Astrocyte (in vitro differentiated cells and primary cell): ENCODE results near the gene SLC26A2. TPM values are rescaled to one million over a fixed set of nuclear protein-coding genes. Genes with fewer than 3 reads are reported as not detected.

Experiments
- DNase-seq: peaks from one replicate; pipeline ENCODE4 v3.0.0-alpha.2; 2010; ENCODE audit warnings: low read depth
- FAIRE-seq: peaks from 2 replicates; lab custom pipeline; 2011; peaks lifted over from hg19 to GRCh38; lab: Jason Lieb, UNC
- H2AFZ ChIP-seq: 2 replicates; pipeline ENCODE4 v1.6.0; 2012; ENCODE audit warnings: low read depth, low read length, inconsistent platforms
- H3K27ac ChIP-seq: 2 replicates; pipeline ENCODE4 v1.5.1; 2011; ENCODE audit warnings: low read depth, low read length, inconsistent platforms
- H3K27me3 ChIP-seq: 2 replicates; pipeline ENCODE4 v1.6.0; 2011; ENCODE audit warnings: low read length, inconsistent platforms; ENCODE audit not compliant: insufficient read depth
- H3K36me3 ChIP-seq: 2 replicates; pipeline ENCODE4 v1.5.1; 2011; ENCODE audit warnings: low read length, inconsistent platforms; ENCODE audit not compliant: insufficient read depth
- H3K4me1 ChIP-seq: 2 replicates; pipeline ENCODE4 v1.5.1; 2011; ENCODE audit warnings: low read length, inconsistent platforms; ENCODE audit not compliant: insufficient read depth
- H3K4me2 ChIP-seq: 2 replicates; pipeline ENCODE4 v1.6.0; 2012; ENCODE audit warnings: low read length, inconsistent platforms
- H3K4me3 ChIP-seq: 2 replicates; pipeline ENCODE4 v1.5.1; 2011; ENCODE audit warnings: low read depth, mild to moderate bottlenecking, low read length, inconsistent platforms; ENCODE audit not compliant: insufficient read depth
- H3K79me2 ChIP-seq: 2 replicates; pipeline ENCODE4 v1.6.0; 2012; ENCODE audit warnings: mild to moderate bottlenecking, low read length, inconsistent platforms; ENCODE audit not compliant: insufficient read depth
- H3K9ac ChIP-seq: 2 replicates; pipeline ENCODE4 v1.6.0; 2012; ENCODE audit warnings: mild to moderate bottlenecking, low read length, inconsistent platforms
- H3K9me3 ChIP-seq: 2 replicates; pipeline ENCODE4 v1.5.1; 2012; ENCODE audit warnings: low read depth, mild to moderate bottlenecking, low read length, inconsistent platforms; ENCODE audit not compliant: insufficient read depth
- H4K20me1 ChIP-seq: 2 replicates; pipeline ENCODE4 v1.6.0; 2012; ENCODE audit warnings: low read length, inconsistent platforms; ENCODE audit not compliant: insufficient read depth
- H3K27ac Mint-ChIP-seq: one replicate; pipeline ENCODE4 v1.8.0; 2021; ENCODE audit warnings: mild to moderate bottlenecking, mixed read lengths; ENCODE audit not compliant: unreplicated experiment
- H3K27me3 Mint-ChIP-seq: one replicate; pipeline ENCODE4 v1.8.0; 2021; ENCODE audit warnings: low read depth, mixed read lengths; ENCODE audit not compliant: unreplicated experiment
- H3K36me3 Mint-ChIP-seq: one replicate; pipeline ENCODE4 v1.8.0; 2021; ENCODE audit warnings: low read depth, mixed read lengths; ENCODE audit not compliant: unreplicated experiment
- H3K4me1 Mint-ChIP-seq: one replicate; pipeline ENCODE4 v1.8.0; 2021; ENCODE audit warnings: low read depth, mixed read lengths; ENCODE audit not compliant: unreplicated experiment
- H3K4me3 Mint-ChIP-seq: one replicate; pipeline ENCODE4 v1.8.0; 2021; ENCODE audit warnings: mild to moderate bottlenecking, moderate library complexity, mixed read lengths; ENCODE audit not compliant: unreplicated experiment
- H3K9me3 Mint-ChIP-seq: one replicate; pipeline ENCODE4 v1.8.0; 2021; ENCODE audit warnings: mild to moderate bottlenecking, mixed read lengths; ENCODE audit not compliant: unreplicated experiment
- EZH2 ChIP-seq: IDR thresholded peaks from 2 replicates; pipeline ENCODE4 v1.6.1; 2012; ENCODE audit warnings: mild to moderate bottlenecking, low read length, inconsistent platforms; ENCODE audit not compliant: insufficient read depth
- total RNA-seq: library from RNA; stranded (reverse); gene quantifications from 2 replicates; pipeline ENCODE4 v1.2.1, GENCODE V29; 2021
- TF ChIP-seq, protein P1 (sequence below): IDR thresholded peaks from 2 replicates; pipeline ENCODE4 v1.5.1; 2011; ENCODE audit warnings: low read depth, mild to moderate bottlenecking, inconsistent platforms, low read length, moderate library complexity; ENCODE audit not compliant: insufficient read depth

The SLC26A2 gene
- total RNA-seq, 1 donor from 2014 or later: 19.8 TPM

DNA sequence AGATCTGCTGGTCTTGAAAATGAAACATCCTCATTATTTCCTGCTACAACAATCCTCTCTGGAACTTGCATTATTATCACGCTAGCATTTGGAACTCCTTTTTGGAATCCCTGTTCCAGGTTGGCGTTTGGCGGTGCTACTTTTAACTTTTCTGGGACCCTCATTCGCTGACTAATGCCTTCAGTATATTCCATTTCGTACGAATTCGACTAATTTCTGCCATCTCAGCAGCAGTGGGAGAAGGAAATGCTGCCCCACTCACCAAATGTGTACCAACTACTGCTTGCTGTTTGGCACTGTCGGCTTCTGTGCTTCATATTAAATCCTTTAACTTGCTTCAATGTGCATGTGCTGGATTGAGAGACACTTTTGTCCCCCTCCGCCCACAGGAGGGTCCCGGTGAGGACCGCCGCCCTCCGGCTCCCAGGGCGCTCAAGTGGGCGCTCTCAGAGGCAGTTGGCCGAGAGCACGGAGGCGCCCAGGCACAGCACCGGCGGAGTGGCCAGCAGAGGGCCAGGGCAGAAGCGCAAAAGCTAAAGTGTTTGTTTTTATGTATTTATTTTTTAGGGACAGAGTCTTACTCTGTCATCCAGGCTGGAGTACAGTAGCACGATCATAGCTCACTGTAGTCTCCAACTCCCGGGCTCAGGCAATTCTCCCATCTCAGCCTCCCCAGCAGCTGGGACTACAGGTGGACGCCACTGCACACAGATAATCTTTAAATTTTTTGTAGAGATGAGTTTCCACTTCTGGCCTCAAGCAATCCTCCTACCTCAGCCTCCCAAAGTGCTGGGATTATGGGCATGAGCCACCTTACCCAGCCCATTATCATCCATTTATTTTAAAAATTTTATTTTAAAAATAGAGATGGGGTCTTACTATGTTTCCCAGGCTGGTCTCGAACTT lies 27.9 kb upstream of the SLC26A2 start:
- Histone ChIP-seq H3K4me1 (peaks cover 12% of the 10 kb centered on the region), H3K36me3 (no peaks in the 10 kb centered on the region), H2AFZ (no peak overlapping the region), H3K27ac (no peak overlapping the region), H3K27me3 (peaks cover 7% of the 10 kb centered on the region), H3K79me2 (no peaks in the 10 kb centered on the region), H3K4me2 (peak overlapping the region; percentile 45), H3K9ac (no peak overlapping the region), H3K9me3 (no peaks in the 10 kb centered on the region), H3K4me3 (no peak overlapping the region), H4K20me1 (no peaks in the 10 kb centered on the region)
- FAIRE-seq (no peak), DNase-seq (no peak)
- Mint-ChIP-seq H3K4me1 (peaks cover 12% of the 10 kb centered on the region), H3K9me3 (peaks cover 2% of the 10 kb centered on the region), H3K27me3 (peaks cover 9% of the 10 kb centered on the region), H3K36me3 (no peaks in the 10 kb centered on the region), H3K4me3 (no peak overlapping the region), H3K27ac (no peak overlapping the region)
- TF ChIP-seq EZH2: no peak
- TF ChIP-seq, protein P1, sequence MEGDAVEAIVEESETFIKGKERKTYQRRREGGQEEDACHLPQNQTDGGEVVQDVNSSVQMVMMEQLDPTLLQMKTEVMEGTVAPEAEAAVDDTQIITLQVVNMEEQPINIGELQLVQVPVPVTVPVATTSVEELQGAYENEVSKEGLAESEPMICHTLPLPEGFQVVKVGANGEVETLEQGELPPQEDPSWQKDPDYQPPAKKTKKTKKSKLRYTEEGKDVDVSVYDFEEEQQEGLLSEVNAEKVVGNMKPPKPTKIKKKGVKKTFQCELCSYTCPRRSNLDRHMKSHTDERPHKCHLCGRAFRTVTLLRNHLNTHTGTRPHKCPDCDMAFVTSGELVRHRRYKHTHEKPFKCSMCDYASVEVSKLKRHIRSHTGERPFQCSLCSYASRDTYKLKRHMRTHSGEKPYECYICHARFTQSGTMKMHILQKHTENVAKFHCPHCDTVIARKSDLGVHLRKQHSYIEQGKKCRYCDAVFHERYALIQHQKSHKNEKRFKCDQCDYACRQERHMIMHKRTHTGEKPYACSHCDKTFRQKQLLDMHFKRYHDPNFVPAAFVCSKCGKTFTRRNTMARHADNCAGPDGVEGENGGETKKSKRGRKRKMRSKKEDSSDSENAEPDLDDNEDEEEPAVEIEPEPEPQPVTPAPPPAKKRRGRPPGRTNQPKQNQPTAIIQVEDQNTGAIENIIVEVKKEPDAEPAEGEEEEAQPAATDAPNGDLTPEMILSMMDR: peak; percentile 25

DNA sequence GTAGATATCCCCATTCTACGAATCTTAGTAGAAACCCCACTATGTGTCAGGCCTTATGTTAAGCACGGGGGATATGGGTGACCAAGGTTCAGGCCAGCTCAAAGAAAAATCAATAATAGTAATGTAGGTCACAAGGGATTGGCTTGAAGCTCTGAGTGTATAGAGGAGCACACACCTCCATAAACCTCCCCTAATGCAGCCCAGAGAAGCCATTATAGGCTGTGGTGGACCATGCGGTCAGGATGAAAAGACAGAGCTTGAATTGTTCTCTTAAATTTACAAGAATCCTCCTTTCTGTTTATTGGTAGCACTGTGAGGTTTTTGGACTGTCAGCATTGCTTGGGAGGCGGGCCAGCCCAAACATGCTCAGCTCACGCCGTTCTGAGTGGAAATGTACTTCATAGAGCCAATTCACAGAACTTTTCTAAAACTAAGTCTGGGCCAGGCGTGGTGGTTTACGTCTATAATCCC lies 25.1 kb upstream of the SLC26A2 start:
- peaks cover 9% of the 10 kb centered on the region for H3K27me3 Mint-ChIP-seq
- Histone ChIP-seq H3K27ac (no peak overlapping the region), H2AFZ (no peak overlapping the region), H4K20me1 (no peaks in the 10 kb centered on the region), H3K4me3 (no peak overlapping the region), H3K36me3 (no peaks in the 10 kb centered on the region), H3K27me3 (peaks cover 7% of the 10 kb centered on the region), H3K4me2 (no peak overlapping the region), H3K4me1 (peaks cover 33% of the 10 kb centered on the region), H3K9ac (no peak overlapping the region), H3K9me3 (no peaks in the 10 kb centered on the region), H3K79me2 (no peaks in the 10 kb centered on the region)
- peaks cover 2% of the 10 kb centered on the region for H3K9me3 Mint-ChIP-seq
- H3K27ac Mint-ChIP-seq: peak overlapping the region; percentile 27
- TF ChIP-seq, protein P1: no peak
- TF ChIP-seq EZH2: no peak
- peaks cover 31% of the 10 kb centered on the region for H3K4me1 Mint-ChIP-seq
- no peak for FAIRE-seq
- DNase-seq: no peak
- no peaks in the 10 kb centered on the region for H3K36me3 Mint-ChIP-seq
- no peak overlapping the region for H3K4me3 Mint-ChIP-seq
